ENCODE data around the gene PLAAT5.

PLAAT5 gene

DNA sequence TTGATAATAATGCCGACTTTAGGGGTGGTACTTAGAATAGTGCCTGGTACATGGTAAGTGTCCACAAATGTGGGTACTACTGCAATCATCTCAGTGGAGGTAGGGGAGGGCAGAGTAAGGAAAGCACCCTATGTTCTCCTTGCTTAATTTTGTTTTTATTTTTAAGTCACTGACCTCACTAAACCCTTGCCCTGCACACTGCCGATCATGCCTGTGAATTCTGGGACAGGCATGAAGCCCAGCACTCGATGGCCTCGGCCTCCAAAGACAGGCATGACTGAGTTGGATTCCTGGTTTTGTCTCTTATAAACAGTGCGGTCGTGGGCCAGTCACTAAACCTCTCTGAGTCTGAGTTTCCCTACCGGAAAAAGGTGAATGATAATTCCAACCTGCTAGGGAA lies 21.8 kb upstream of the PLAAT5 start:
- peaks cover 22% of the 10 kb centered on the region for H3K4me1 ChIP-seq
- no peaks in the 10 kb centered on the region for H3K27me3 ChIP-seq
- no peak overlapping the region for H3K4me3 ChIP-seq
- no peaks in the 10 kb centered on the region for H3K9me3 ChIP-seq
- H3K4me2 ChIP-seq = no peak overlapping the region
- no peak for TF ChIP-seq Cebpa-rat (IDR thresholded peaks at IDR 0.05)
- no peaks in the 10 kb centered on the region for H3K36me3 ChIP-seq
- H3K9ac ChIP-seq = no peak overlapping the region
- H4K20me1 ChIP-seq = no peaks in the 10 kb centered on the region
- no peak overlapping the region for H3K27ac ChIP-seq

DNA sequence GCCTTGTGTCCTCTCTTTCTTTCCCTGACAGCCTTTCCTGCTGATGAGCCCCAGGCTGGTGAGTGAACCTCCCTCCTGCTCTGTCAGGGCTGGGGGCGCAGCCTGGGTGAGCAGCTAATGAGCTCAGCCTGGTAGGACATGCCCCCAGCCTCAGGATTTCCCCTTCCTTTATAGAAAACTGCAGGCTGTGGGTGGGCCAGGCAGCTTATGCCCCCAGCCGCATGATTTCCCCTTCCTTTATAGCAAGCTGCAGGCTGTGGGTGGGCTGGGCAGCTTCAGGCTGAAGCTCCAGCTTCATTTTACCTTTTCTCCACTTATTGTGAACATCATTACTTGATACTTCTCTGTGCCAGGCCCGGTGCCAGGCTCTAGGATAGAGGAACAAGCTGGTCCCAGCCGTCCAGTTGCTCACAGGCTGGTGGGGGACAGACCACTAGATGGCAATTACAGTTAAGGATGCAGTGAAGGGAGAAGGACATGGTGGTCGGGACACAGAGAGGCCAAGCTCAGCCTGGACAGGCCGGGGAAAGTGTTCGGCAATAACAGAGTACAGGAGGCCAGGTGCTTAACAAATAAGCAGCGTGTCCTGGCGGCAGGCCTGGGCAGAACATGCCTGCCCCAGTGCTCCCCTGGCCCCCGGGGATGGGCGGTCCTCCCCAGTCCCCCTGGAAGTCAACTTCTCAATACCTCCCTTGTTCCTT lies 20.2 kb upstream of the PLAAT5 start:
- H3K27ac ChIP-seq = no peak overlapping the region
- no peak overlapping the region for H3K9ac ChIP-seq
- H3K27me3 ChIP-seq = no peaks in the 10 kb centered on the region
- no peaks in the 10 kb centered on the region for H3K9me3 ChIP-seq
- H3K4me1 ChIP-seq = peaks cover 38% of the 10 kb centered on the region
- H3K4me3 ChIP-seq = no peak overlapping the region
- H3K4me2 ChIP-seq = peak overlapping the region; percentile 34
- H4K20me1 ChIP-seq = no peaks in the 10 kb centered on the region
- TF ChIP-seq Cebpa-rat (IDR thresholded peaks at IDR 0.05) = no peak
- no peaks in the 10 kb centered on the region for H3K36me3 ChIP-seq

DNA sequence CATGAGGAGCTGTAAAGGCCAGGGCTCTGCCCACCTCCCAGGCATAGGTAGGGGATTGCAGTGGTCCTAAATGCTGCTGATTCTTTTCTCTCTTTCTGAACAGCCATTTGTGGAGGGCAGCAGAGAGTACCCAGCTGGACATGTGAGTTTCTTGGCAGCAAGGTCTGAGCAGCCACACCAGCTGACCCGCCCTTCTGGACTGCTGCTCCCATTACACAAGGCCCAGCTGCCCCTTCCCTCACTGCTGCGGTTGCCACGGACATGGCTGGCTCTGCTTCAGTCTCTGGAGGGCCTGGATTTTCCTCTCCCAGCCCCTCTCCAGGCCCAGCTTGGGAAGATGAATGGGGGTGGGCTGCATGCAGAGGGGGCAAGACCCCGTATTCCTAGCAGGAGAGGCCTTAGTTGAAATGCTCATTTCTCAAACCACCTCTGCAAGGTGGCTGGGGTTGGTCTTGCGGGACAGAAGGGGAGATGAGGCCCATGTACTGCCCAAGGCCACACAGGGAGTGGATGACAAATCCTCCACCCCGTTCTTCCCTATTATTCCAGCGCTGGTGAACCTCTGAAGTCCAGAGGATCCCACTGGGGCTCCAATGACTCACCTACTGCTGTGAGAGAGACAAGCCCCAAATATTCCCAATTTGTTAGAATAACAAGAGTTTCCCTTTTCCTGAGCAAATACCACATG lies 19.5 kb upstream of the PLAAT5 start:
- Histone ChIP-seq H4K20me1 (no peaks in the 10 kb centered on the region), H3K27me3 (no peaks in the 10 kb centered on the region), H3K36me3 (no peaks in the 10 kb centered on the region), H3K27ac (no peak overlapping the region), H3K9ac (no peak overlapping the region), H3K4me3 (no peak overlapping the region), H3K4me2 (peak overlapping the region; percentile 34), H3K4me1 (peaks cover 42% of the 10 kb centered on the region), H3K9me3 (no peaks in the 10 kb centered on the region)
- TF ChIP-seq Cebpa-rat (IDR thresholded peaks at IDR 0.05) = no peak

DNA sequence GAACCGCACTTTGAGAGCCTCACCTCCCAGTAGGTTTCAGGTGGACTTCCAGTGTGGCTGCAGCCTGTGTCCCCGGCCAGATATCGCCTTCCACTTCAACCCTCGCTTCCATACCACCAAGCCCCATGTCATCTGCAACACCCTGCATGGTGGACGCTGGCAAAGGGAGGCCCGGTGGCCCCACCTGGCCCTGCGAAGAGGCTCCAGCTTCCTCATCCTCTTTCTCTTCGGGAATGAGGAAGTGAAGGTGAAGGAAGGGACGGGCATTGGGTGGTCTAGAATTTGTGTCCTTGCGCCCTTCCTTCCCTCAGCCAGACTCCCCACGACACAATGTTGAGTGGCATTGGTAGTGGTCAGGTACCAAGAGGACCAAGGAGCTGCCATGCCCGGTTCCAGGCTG lies 17.8 kb upstream of the PLAAT5 start:
- TF ChIP-seq Cebpa-rat (IDR thresholded peaks at IDR 0.05) = no peak
- H3K4me3 ChIP-seq = no peak overlapping the region

DNA sequence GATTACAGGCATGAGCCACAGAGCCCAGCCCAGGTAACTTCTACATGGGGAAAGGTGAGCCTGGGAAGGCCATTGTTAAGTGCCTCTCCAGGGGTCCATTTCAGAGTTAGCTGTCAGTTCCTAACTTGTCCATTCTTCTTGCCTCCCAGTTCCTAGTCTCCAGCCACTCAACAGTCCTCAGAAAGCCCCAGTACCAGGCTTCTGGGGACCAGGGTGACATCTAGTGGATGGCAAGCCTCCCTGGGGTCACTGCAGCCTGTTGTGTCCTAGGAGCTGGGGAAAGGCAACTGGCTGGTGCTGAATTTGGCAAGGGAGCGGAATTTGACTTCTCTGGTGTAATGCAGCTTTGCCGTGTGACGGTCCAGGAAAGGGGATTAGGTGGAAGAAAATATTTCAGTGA lies 17.0 kb upstream of the PLAAT5 start:
- Histone ChIP-seq H4K20me1 (no peaks in the 10 kb centered on the region), H3K4me1 (peaks cover 62% of the 10 kb centered on the region), H3K9ac (no peak overlapping the region), H3K27me3 (no peaks in the 10 kb centered on the region), H3K27ac (no peak overlapping the region), H3K9me3 (no peaks in the 10 kb centered on the region), H3K36me3 (no peaks in the 10 kb centered on the region), H3K4me2 (peak overlapping the region; percentile 86; the same call in 1 of the 2 replicates), H3K4me3 (no peak overlapping the region)
- TF ChIP-seq Cebpa-rat (IDR thresholded peaks at IDR 0.05) = no peak

More for the DNA sequence above, 17.8 kb upstream of the PLAAT5 start:
- Histone ChIP-seq H4K20me1 (no peaks in the 10 kb centered on the region), H3K4me1 (peaks cover 55% of the 10 kb centered on the region), H3K36me3 (no peaks in the 10 kb centered on the region), H3K27me3 (no peaks in the 10 kb centered on the region), H3K9me3 (no peaks in the 10 kb centered on the region), H3K9ac (no peak overlapping the region), H3K4me2 (no peak overlapping the region), H3K27ac (no peak overlapping the region)

DNA sequence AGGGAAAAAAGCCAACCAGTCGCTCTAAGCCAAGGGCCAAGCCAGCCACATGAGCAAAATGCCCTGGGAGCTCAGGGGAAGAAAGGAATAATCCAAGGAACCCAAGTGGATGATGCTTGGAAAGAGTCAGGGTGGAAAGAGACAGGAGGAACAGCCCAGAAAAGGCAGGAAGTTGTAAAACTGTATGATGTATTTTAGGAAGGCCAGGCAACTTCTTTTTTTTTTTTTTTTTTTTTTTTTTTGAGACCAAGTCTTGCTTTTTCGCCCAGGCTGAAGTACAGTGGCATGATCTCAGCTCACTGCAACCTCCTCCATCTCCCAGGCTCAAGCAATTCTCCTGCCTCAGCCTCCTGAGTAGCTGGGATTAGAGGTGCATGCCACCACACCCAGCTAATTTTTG lies 16.5 kb upstream of the PLAAT5 start:
- Histone ChIP-seq H3K27ac (no peak overlapping the region), H3K36me3 (no peaks in the 10 kb centered on the region), H4K20me1 (no peaks in the 10 kb centered on the region), H3K4me2 (peak overlapping the region; percentile 86), H3K4me1 (peaks cover 67% of the 10 kb centered on the region), H3K27me3 (no peaks in the 10 kb centered on the region), H3K9me3 (no peaks in the 10 kb centered on the region), H3K9ac (no peak overlapping the region), H3K4me3 (no peak overlapping the region)
- TF ChIP-seq Cebpa-rat (IDR thresholded peaks at IDR 0.05) = no peak

DNA sequence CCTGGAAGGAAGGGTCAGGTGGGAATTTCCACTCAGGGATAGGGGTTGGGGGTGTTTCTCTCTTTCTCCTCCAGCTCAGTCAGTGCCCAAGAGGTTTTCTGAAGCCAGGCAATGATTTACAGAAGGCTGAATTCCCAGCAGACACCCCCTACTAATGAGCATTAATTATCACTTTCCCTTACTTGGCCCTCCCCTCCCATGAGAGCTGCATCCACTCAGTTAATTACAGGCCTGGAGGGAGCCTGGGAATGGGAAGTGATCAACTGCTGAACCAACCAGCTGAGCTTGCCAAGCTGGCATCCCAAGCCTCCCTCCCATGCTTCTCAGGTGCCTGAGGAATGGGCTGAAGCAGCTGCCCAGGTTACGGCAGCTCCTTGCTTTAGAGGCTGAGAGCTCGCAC lies 15.9 kb upstream of the PLAAT5 start:
- Histone ChIP-seq H4K20me1 (no peaks in the 10 kb centered on the region), H3K9ac (no peak overlapping the region), H3K27ac (no peak overlapping the region), H3K27me3 (no peaks in the 10 kb centered on the region), H3K4me2 (peak overlapping the region; percentile 86), H3K36me3 (no peaks in the 10 kb centered on the region), H3K9me3 (peaks cover 3% of the 10 kb centered on the region; the same call in 1 of the 2 replicates), H3K4me1 (peaks cover 74% of the 10 kb centered on the region), H3K4me3 (no peak overlapping the region)
- TF ChIP-seq Cebpa-rat (IDR thresholded peaks at IDR 0.05) = no peak

DNA sequence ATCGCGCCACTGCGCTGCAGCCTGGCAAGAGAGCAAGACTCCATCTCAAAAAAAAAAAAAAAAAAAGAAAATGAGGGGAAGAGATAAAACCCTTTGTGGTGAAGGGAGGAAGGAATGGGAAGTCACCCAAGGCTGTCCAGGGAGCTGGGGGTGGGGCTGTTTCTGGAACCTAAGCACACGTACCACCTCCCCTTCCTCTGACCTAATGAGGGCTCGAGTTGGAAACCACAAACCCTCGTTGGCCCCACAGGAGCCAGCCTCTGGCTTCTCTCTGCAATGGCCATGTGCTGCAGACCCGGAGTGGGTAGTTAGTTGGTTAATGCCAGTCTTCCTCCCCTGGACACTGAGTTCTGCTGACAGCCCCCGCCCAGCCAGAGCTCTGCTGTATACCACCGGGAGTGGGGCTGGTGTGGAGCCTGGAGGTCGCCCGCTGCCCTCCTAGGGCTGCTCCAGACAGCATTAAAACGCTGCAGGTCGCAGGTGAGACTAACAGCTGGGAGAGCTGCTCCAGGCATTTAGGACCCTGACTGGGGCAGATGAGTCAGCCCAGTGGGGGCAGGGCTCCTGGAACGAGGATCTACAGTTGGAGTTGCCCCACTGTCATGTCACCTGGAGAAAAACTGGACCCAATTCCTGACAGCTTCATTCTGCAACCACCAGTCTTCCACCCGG lies 15.0 kb upstream of the PLAAT5 start, which contains the start of gene LGALS12:
Gene LGALS12, plus strand, starts transcription at position 228 of the 672 bp plus-strand sequence. Its CDS starts 375 bp downstream, at position 603.
- H3K27me3 ChIP-seq = no peaks in the 10 kb centered on the region
- H3K9ac ChIP-seq = no peak within 1 kb of the TSS; the same call in 1 of the 2 replicates
- no peaks in the 10 kb centered on the region for H4K20me1 ChIP-seq
- H3K36me3 ChIP-seq = no peaks in the 10 kb centered on the region
- H3K4me3 ChIP-seq = peak within 1 kb of the TSS; percentile 23; the same call in 1 of the 2 replicates
- no peak for TF ChIP-seq Cebpa-rat (IDR thresholded peaks at IDR 0.05)
- H3K4me1 ChIP-seq = peaks cover 68% of the 10 kb centered on the region
- peak within 1 kb of the TSS; percentile 86 for H3K4me2 ChIP-seq
- 0 out of 2 replicates have a peak within 1 kb of the TSS, but pooled peaks have one; percentile 35 for H3K27ac ChIP-seq
- peaks cover 11% of the 10 kb centered on the region for H3K9me3 ChIP-seq

DNA sequence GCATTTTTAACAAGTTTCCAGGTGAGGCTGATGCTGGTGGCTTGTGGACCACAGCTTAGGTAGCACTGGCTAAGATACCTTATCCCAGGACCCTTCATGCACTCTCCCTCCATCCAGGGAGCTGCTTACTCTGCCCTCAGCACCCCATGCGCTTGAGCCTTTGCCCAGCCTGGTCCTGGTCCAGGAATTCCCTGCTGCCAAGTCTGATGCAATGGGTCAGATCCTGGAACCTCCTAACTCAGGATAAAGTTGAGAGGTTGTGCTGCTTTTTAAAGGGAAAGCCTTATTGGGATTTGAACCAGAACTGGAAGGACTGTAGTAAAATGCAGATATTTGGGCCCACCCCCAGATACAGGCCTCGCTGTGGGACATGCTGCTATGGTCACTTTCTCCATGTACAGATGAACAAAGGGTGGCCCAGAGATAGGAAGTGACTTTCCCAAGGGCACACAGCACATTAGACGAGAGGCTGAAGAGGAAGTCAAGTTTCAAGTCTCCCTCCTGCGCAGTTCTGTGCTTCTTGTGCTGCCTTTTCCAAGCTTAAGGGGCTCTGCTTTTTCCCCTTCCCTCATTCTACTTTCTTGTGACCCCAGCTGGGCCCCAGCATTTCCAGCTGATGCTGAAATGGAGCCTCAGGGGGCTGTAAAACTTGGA lies 14.1 kb upstream of the PLAAT5 start:
- no peaks in the 10 kb centered on the region for H3K27me3 ChIP-seq
- peaks cover 21% of the 10 kb centered on the region for H3K9me3 ChIP-seq
- H3K36me3 ChIP-seq = no peaks in the 10 kb centered on the region
- no peak for TF ChIP-seq Cebpa-rat (IDR thresholded peaks at IDR 0.05)
- peak overlapping the region; percentile 23; the same call in 1 of the 2 replicates for H3K4me3 ChIP-seq
- no peak overlapping the region; the same call in 1 of the 2 replicates for H3K9ac ChIP-seq
- H3K27ac ChIP-seq = 0 out of 2 replicates have a peak overlapping the region, but pooled peaks have one; percentile 35
- no peaks in the 10 kb centered on the region for H4K20me1 ChIP-seq
- H3K4me1 ChIP-seq = peaks cover 62% of the 10 kb centered on the region
- peak overlapping the region; percentile 86 for H3K4me2 ChIP-seq

All from BLaER1 (cell line).